Effector memory CD8-positive, alpha-beta T cell (primary cell): ENCODE measurements around the gene KLHDC3.
"Not testable (repeated sequence)": the region's sequence is repeated elsewhere in the genome, so short reads cannot be mapped to it uniquely, and the experiment has no call there.

Experiments
- ATAC-seq: fragments of 150-1000 bp; cut with Tn5 transposase; replicated peaks from 2 replicates; pipeline ENCODE4 v1.10.0; 2021; ENCODE audit warnings: mild to moderate bottlenecking, moderate library complexity
- DNase-seq, 3 experiments: peaks; one replicate each; pipeline ENCODE4 v3.0.0; 2021
- H3K27ac Mint-ChIP-seq, 2 donors: one replicate each; pipeline ENCODE4 v1.8.0; 2022; ENCODE audit warnings: mild to moderate bottlenecking in 2 of 2, mixed read lengths in 2 of 2, moderate library complexity in 2 of 2
- H3K27me3 Mint-ChIP-seq, 2 donors: one replicate each; pipeline ENCODE4 v1.8.0; 2022; ENCODE audit warnings: mixed read lengths in 2 of 2
- H3K36me3 Mint-ChIP-seq: one replicate; pipeline ENCODE4 v1.8.0; 2022; ENCODE audit warnings: mild to moderate bottlenecking, moderate library complexity, mixed read lengths; ENCODE audit not compliant: insufficient read depth
- H3K4me1 Mint-ChIP-seq, 2 donors: one replicate each; pipeline ENCODE4 v1.8.0; 2022; ENCODE audit warnings: low read depth in 2 of 2, mixed read lengths in 2 of 2
- H3K4me3 Mint-ChIP-seq, 2 donors: one replicate each; pipeline ENCODE4 v1.8.0; 2022; ENCODE audit warnings: mild to moderate bottlenecking in 2 of 2, mixed read lengths in 2 of 2, moderate library complexity in 2 of 2
- H3K9me3 Mint-ChIP-seq, 2 donors: one replicate each; pipeline ENCODE4 v1.8.0; 2022; ENCODE audit warnings: mixed read lengths in 2 of 2

The KLHDC3 gene

DNA sequence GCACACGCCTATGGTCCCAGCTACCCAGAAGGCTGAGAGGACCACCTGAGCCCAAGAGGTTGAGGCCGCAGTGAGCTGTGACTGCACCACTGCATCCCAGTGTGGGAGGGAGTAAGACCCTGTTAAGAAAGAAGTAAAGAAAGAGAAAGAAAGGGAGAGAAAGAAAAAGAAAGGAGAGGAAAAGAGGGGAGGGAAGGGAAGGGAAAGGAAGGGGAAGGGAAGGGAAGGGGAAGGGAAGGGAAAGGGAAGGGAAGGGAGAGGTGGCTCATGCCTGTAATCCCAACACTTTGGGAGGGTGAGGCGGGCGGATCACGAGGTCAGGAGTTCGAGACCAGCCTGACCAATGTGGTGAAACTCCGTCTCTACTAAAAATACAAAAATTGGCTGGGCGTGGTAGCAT lies 27.4 kb downstream of the KLHDC3 start:
- not testable (repeated sequence) for H3K4me1 Mint-ChIP-seq, H3K4me3 Mint-ChIP-seq, DNase-seq, H3K27me3 Mint-ChIP-seq, ATAC-seq, H3K9me3 Mint-ChIP-seq
- peaks cover 20% of the 10 kb centered on the region for H3K36me3 Mint-ChIP-seq
- H3K27ac Mint-ChIP-seq, result peak overlapping the region in 1 of 2 donors; percentile 76

GRCh38 chr6:43043310-43043709 lies 29.3 kb downstream of the KLHDC3 start:
- no peak for ATAC-seq
- H3K4me3 Mint-ChIP-seq, result no peak overlapping the region
- peak overlapping the region in 1 of 2 donors; percentile 44 for H3K27ac Mint-ChIP-seq
- H3K4me1 Mint-ChIP-seq, result no peaks in the 10 kb centered on the region
- H3K27me3 Mint-ChIP-seq, result no peaks in the 10 kb centered on the region
- peaks cover 13% of the 10 kb centered on the region for H3K36me3 Mint-ChIP-seq
- DNase-seq, result no peak
- H3K9me3 Mint-ChIP-seq, result no peaks in the 10 kb centered on the region

GRCh38 chr6:43045371-43045930 lies 31.4 kb downstream of the KLHDC3 start:
- Mint-ChIP-seq H3K27ac (peak overlapping the region in 1 of 2 donors; percentile 13), H3K27me3 (no peaks in the 10 kb centered on the region), H3K4me3 (no peak overlapping the region), H3K9me3 (no peaks in the 10 kb centered on the region), H3K36me3 (peaks cover 15% of the 10 kb centered on the region), H3K4me1 (peaks cover 0 to under 1% of the 10 kb centered on the region in 2 donors)
- DNase-seq (no peak), ATAC-seq (no peak)

DNA sequence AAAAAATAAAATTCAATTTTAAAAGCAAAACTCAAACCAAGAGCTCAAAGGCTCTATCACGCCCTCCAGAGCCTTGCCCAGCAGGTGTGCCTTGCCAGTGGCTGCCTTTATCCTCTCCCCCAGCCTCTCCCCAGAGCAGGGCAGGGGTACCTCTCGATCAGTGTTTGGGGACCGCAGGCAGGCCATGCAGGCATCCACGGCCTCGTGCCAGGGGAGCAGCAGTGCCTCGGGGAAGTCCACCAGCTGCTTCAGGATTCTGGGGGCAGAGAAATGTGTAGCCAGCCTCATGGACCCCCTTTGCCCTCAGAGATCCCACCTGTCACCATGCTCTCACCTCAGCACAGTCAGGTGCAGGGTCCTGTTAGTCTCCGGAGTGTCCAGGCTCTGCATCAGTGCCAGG lies 33.9 kb downstream of the KLHDC3 start:
- no peak for ATAC-seq
- H3K4me3 Mint-ChIP-seq, result no peak overlapping the region
- no peak overlapping the region for H3K27ac Mint-ChIP-seq
- no peak for DNase-seq
- peaks cover 18 to 25% of the 10 kb centered on the region in 2 donors for H3K4me1 Mint-ChIP-seq
- H3K9me3 Mint-ChIP-seq, result no peaks in the 10 kb centered on the region
- H3K36me3 Mint-ChIP-seq, result peaks cover 19% of the 10 kb centered on the region
- no peaks in the 10 kb centered on the region for H3K27me3 Mint-ChIP-seq

DNA sequence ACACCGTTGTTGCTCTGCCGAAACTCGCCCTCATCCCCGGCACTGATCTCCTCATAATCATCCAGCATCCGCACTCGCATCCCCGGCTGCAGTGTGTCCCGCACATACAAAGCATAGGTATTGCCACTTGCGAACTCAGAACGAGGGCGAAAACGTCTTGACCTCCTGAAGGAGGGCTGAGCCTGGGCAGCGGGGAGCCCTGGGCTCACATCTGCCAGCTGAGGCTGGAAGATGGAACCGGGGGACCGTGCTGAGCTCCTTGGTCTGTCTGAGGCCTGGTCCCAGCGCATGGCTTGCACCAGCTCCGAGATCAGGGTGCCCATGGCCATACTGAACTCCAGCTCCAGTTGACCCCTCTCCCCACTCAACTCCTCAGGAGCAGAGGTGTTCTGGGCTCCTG lies 36.9 kb downstream of the KLHDC3 start:
- peak overlapping the region; percentile 1 to 95 for H3K27ac Mint-ChIP-seq
- peaks cover 30 to 38% of the 10 kb centered on the region in 2 donors for H3K4me1 Mint-ChIP-seq
- no peaks in the 10 kb centered on the region for H3K9me3 Mint-ChIP-seq
- no peak for DNase-seq
- H3K36me3 Mint-ChIP-seq, result peaks cover 39% of the 10 kb centered on the region
- no peak overlapping the region for H3K4me3 Mint-ChIP-seq
- no peaks in the 10 kb centered on the region for H3K27me3 Mint-ChIP-seq
- ATAC-seq, result no peak

- no peak for ATAC-seq
- peaks cover 48% of the 10 kb centered on the region for H3K36me3 Mint-ChIP-seq
- peaks cover 30 to 38% of the 10 kb centered on the region in 2 donors for H3K4me1 Mint-ChIP-seq
- no peak for DNase-seq
- peak overlapping the region; percentile 95 for H3K27ac Mint-ChIP-seq
- no peaks in the 10 kb centered on the region for H3K27me3 Mint-ChIP-seq
- peak overlapping the region; percentile 89 to 93 for H3K4me3 Mint-ChIP-seq
- no peaks in the 10 kb centered on the region for H3K9me3 Mint-ChIP-seq
These were observed 38.3 kb downstream of the KLHDC3 start for GRCh38 chr6:43052225-43052841.

DNA sequence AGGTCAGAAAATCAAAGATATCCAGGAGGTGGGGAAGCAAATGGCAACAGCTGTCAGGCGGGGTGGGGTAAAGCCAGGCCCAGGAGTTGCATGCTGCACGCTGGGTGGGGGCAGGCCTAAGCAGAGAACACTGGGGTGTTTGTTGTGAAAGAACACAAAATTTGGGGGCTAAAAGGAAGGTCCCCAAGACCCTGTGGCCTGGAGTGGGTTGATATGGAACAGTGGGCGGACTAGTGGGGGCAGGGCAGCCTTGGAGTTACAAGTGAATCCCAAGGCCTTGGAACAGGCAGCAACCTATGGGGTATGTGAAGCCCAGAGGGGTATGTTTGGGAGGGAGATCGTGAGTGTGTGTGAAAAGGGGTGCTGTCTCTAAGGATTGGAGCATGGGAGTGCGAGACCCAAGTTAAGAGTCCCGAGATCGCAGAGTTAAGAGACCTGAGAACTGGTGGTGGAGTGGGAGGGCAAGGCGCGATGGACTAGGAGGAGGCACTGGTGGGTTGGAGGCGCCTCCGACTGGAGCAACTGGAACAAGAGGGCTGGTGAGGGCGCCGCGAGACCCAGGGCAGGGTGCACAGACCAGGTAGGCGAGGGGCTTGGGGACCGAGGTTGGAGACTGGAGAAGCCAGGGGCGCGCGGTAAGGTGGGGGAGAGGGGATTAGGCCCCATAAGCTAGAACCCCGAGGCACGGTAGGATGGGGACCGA lies 38.9 kb downstream of the KLHDC3 start:
- H3K4me3 Mint-ChIP-seq, result peak overlapping the region; percentile 89 to 93
- no peaks in the 10 kb centered on the region for H3K9me3 Mint-ChIP-seq
- ATAC-seq, result peak; percentile 16
- peak overlapping the region; percentile 95 for H3K27ac Mint-ChIP-seq
- no peak for DNase-seq
- H3K36me3 Mint-ChIP-seq, result peaks cover 53% of the 10 kb centered on the region
- H3K27me3 Mint-ChIP-seq, result no peaks in the 10 kb centered on the region
- peaks cover 31 to 38% of the 10 kb centered on the region in 2 donors for H3K4me1 Mint-ChIP-seq

DNA sequence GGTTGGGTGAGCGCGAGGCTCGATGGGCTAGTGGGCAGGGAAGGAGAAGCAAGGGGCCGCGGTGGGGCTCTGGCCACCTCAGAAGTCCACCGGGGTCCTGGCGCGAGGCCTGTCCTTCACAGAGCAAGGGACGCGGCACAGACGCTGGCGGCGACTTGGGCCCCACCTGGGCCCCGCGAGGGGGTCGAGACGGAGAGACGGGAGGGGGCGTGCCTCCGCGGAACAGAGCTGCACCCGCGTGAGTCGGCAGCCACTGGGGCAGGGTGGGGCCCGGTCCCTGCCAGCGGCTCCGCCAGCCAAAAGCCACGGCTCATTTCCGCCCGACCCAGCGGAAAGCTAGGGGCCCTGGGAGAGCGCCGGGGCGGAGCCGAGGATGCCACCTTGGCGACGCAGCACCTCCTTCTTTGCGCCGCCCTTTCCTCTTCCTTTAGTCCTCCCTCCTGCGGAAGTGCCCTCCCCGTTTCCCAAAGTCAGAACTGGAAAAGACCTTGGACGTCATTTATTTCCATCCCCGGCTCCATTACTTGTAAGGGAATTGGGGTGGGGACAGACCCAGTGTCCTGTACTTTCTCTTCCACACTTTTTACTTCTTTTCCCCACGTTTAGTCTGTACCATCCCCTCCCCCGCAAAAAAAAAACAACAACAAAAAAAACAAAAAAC lies 39.6 kb downstream of the KLHDC3 start, which contains the start of gene CUL7:
Gene CUL7, minus strand, starts transcription at position 307 of the 661 bp plus-strand sequence. CDS start 1,063 bp downstream, outside the sequence.
- Mint-ChIP-seq H3K9me3 (no peaks in the 10 kb centered on the region), H3K36me3 (peaks cover 56% of the 10 kb centered on the region), H3K27me3 (no peaks in the 10 kb centered on the region), H3K4me3 (peak within 1 kb of the TSS; percentile 89 to 93), H3K4me1 (peaks cover 37 to 43% of the 10 kb centered on the region in 2 donors), H3K27ac (peak within 1 kb of the TSS; percentile 95)
- peak; percentile 81 to 83 (median 82) for DNase-seq
- ATAC-seq, result peak; percentile 99

- H3K27me3 Mint-ChIP-seq, result no peaks in the 10 kb centered on the region
- no peaks in the 10 kb centered on the region for H3K9me3 Mint-ChIP-seq
- ATAC-seq (no peak), DNase-seq (no peak)
- peaks cover 52% of the 10 kb centered on the region for H3K36me3 Mint-ChIP-seq
- H3K4me1 Mint-ChIP-seq, result peaks cover 40 to 50% of the 10 kb centered on the region in 2 donors
- H3K27ac Mint-ChIP-seq, result peak overlapping the region; percentile 95
- peak overlapping the region; percentile 89 to 93 for H3K4me3 Mint-ChIP-seq
These were observed 40.3 kb downstream of the KLHDC3 start for GRCh38 chr6:43054206-43054943.

GRCh38 chr6:43055966-43056365 lies 41.9 kb downstream of the KLHDC3 start:
- ATAC-seq, result no peak
- no peak overlapping the region for H3K4me3 Mint-ChIP-seq
- H3K36me3 Mint-ChIP-seq, result peaks cover 56% of the 10 kb centered on the region
- H3K27ac Mint-ChIP-seq, result no peak overlapping the region
- no peaks in the 10 kb centered on the region for H3K27me3 Mint-ChIP-seq
- H3K9me3 Mint-ChIP-seq, result no peaks in the 10 kb centered on the region
- no peak for DNase-seq
- H3K4me1 Mint-ChIP-seq, result peaks cover 41 to 48% of the 10 kb centered on the region in 2 donors

DNA sequence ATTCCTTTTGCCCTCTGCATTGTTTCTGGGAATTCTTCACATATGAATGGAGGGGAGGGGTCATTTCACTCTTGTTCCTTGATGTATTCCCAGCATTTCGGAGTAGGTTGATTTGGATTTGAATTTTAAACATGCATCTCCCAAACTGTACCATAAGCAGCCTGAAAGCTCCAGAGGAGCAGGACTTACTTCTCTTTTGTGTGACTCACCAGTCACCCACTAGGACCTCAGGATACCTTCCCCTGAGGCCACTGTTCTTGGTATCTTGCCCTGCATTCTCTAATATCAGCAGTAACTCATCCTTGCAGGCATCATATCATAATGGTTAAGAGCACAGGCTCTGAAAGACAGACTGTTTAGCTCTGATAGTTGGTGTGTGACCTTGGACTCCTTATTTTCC lies 44.5 kb downstream of the KLHDC3 start:
- Mint-ChIP-seq H3K36me3 (peaks cover 55% of the 10 kb centered on the region), H3K27ac (peak overlapping the region; percentile 97 to 99), H3K9me3 (no peaks in the 10 kb centered on the region), H3K27me3 (no peaks in the 10 kb centered on the region), H3K4me3 (peak overlapping the region; percentile 93 to 95), H3K4me1 (peaks cover 26% of the 10 kb centered on the region in 2 donors)
- no peak for ATAC-seq
- DNase-seq, result no peak

DNA sequence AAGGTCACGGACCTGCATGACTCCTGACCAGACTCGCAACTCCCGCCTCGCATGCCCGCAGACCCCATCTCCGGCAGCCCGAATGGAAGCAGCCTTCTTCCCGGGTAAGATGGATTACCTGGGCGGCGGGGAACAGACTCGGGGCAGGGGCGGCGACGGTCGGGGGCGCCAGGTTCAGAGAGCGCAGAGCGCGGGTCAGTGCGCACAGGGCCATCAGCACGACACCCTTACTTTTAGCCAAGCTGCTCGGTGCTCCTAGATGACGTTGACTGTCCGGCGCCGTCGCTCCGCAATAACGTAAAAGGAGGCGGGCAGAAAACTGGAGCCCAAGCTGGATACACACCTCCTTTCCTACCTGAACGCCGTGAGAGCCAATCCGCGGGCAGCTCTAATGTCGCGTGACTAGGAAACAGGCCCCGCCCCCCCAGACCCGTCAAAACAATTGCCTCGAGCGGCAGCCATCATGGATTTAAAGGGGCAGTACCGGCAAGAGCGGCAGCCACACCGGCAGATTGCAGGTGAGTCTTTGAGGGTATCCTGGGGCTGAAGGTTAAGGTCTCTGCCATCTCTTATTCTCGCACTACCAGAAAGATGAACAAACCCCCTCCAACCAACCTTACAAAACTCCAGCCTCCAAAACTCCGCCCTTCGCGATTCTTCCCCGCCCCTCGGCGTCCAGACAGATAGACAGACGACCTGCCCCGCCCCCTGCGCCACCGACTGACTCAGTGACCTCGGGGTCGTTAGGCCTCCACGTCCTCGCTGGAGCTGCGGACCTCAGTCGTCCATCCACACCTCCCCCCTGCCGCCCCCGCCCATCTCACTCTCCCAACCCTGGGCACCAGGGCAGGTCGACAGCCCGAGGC lies 45.4 kb downstream of the KLHDC3 start, which contains the start of the genes KLC4 and MRPL2:
Gene KLC4, plus strand, starts transcription at position 464 of the 866 bp plus-strand sequence. CDS start 1,705 bp downstream, outside the sequence.
Gene MRPL2, minus strand, starts transcription at position 267 of the 866 bp plus-strand sequence. Its CDS starts 53 bp downstream, at position 214.
- Mint-ChIP-seq H3K4me3 (peak within 1 kb of the TSS; percentile 93 to 95), H3K27ac (peak within 1 kb of the TSS; percentile 97 to 99), H3K4me1 (peaks cover 19% of the 10 kb centered on the region in 2 donors), H3K9me3 (no peaks in the 10 kb centered on the region), H3K27me3 (no peaks in the 10 kb centered on the region), H3K36me3 (peaks cover 50% of the 10 kb centered on the region)
- DNase-seq, result peak; percentile 95 to 98 (median 95)
- peak; percentile 95 for ATAC-seq
